ENCODE measurements around the gene GLMN.
"Not testable (repeated sequence)": the region's sequence is repeated elsewhere in the genome, so short reads cannot be mapped to it uniquely, and the experiment has no call there.

The GLMN gene

DNA sequence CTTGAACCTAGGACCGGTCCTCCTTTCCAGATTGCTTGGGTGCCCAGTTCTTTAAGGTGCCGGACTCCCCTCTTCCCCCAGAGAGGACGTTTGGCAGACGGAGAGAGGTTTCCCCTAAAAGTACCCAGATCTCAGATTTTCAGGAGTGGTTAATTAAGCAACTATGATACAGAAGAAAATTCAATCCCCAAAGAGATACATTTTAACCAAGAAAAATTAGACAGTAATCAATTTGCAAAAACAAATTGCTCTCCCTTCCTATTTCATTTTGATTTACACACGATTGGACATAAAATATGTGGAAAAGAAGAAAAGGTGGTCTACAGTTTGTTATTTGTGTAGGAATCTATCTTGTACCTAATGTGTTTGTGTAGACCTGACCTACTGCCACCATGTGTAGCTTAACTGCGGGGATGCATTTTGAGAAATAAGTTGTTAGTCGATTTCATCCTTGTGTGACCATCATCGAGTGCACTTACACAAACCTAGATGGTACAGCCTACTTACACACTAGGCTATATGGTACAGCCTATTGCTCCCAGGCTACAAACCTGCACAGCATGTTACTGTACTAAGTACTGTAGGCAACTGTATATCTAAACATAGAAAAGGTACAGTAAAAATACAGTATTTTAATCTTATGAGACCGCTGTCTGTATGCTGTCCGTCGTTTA, 827 bp upstream of the GLMN start:
- peak in 1 of 2 experiments; percentile 7 for DNase-seq

DNA sequence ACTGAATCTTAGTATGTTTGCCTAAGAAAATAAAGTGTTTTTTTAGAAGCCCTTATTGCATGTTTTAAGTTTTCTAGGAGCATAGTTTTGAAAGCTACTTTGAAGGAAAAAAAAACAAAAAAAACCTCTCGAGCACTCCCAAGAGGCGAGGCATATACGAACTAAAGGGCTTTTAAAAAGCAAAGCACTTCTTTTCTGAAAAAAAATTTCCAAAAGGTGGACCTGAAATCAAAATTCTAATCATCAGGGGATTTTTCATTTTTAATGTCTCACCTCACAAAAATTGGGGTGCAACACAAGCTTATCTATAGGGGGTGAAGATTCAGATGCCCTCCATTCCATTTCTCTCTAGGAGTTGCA, 594 bp downstream of the GLMN start:
- DNase-seq = no peak

DNA sequence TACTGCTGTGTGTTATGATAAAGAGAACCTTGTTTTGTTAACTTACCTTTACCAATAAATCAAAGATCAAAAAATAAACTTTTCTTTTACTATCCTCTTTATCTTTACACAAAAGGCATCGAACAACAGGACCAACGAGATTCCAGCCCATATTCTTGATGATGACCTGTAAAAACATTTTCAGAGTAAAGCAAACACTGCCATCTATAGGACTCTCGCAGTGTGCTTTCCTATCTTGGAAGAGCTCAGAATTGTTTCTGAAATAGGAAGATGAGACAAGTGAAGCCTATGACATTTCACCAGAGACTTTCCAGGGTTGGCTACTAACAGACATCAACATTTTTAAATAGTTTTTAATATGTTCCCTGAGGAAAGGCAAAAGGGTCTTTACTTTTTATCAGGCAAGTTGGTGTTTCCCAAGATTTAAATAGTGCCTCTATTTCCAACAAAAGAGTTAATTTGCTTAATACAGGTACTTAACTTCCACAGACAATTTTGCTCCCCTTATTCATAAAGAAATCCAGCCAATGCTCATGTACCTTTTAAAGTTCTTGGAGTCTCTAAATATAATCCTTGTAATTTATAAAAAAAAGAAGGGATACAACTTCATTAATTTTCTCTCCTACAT, 7.3 kb downstream of the GLMN start:
- peak; percentile 22 to 40 for DNase-seq

DNA sequence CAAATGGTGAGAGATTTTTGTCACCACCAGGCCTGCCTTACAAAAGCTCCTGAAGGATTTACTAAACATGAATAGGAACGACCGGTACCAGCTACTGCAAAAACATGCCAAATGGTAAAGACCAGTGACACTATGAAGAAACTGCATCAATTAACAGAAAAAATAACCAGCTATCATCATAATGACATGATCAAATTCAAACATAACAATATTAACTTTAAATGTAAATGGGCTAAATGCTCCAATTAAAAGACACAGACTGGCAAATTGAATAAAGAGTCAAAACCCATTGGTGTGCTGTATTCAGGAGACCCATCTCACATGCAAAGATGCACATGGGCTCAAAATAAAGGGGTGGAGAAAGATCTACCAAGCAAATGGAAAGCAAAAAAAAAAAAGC, 17.4 kb downstream of the GLMN start:
- DNase-seq = not testable (repeated sequence)

DNA sequence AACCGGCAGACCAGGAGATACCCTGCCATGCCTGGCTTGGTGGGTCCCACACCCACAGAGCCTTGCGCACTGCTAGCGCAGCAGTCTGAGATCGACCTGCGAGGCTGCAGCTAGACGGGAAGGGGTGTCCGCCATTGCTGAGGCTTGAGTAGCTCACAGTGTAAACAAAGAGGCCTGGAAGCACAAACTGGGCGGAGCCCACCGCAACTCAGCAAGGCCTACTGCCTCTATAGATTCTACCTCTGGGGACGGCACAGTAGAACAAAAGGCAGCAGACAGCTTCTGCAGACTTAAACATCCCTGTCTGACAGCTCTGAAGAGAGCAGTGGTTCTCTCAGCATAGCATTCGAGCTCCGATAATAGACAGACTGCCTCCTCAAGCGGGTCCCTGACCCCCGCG, 19.0 kb downstream of the GLMN start:
- DNase-seq = not testable (repeated sequence)

DNA sequence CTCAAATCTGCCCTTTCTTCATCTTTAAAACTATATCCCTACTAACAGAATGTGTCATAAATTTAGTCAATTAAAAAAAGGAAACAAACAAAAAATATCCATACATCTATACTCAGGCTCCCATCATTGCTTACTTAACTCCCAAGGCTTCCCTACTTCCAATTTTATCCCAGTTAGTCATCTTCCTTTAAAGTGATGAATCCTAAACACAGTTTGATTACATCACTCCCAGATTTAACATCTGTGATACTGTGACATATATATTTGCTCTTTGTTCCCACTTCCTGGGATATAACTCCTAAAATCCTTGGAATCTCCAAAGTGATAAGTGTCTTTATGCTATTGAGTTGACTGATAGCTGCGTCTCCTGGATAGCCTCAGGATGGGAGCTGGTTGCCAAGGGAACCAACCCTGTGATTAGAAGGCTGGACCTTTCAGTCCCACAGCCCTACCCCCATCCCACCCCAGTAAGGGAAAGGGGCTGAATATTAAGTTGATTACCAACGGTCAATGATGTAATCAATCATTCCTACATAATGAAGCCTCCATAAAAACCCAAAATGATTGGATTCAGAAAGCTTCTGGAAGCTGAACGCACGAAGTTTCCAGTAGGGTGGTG, 21.6 kb downstream of the GLMN start:
- DNase-seq = no peak

DNA sequence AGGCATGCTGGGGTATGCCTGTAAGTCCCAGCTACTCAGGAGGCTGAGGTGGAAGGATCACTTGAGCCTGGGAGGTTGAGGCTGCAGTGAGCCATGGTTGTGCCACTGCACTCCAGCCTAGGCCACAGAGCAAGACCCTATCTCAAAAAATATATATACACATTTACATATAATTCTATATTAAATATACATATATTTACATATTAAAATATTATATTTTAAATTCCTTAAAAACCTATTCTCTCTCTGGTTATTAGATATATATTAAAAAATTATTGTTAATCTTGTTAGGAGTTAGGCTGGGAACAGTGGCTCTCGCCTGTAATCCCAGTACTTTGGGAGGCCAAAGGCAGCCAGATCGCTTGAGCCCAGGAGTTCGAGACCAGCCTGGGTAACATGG, 22.7 kb downstream of the GLMN start:
- DNase-seq = no peak

DNA sequence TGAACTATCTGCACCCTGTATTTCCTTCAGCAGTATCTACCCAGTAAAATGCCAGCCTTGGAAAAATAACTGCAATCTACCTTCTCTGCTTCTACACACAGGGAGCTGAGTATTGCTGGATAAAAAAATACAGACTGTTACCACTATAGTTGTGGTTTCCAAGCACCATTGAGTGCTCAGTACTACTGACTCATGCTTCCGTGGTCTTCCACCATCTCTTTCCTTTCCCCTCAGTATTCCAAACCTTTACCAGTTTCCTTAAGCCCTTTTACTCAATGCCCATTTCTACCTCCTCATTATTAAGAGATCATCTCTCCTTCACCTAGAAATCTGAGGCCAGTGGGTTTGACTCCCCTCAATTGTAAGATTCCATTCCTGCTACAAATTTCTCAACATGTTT, 23.8 kb downstream of the GLMN start:
- no peak for DNase-seq

DNA sequence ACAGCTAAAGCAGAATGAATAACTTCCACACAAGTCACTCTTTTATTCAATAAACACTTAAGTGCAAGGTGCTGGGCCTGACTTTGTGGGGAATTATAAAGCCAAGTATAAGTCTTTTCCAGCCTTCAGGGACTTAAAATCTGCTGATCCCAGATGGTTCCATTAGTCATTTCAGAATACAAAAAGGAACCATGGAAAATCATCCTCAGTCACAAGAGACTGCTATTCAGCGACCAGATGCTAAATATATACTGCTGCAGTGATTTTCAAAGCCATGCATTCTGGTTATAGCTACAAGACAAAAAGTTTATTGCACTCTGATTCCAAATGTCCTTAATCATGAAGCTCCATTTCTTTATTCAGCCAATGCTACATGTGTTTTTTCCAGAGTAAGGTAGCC, 25.7 kb downstream of the GLMN start:
- DNase-seq = no peak

DNA sequence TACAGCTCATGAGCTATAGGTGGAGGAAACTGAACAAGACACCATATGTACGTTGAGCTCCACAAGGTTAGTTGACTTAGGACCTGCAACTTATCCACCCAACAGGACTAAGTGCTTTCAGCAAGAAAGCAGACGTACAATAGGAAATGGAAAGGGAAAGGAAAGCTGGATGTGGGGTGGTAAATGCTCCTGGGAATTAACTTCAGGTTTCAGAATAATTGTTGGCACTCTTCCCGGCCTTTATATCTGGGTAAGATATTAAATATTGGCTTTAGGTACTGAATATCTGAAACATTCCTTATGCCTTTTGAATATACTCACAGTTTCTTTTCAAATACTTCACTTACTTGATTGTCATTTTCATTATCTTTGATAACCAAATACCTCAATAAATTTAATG, 36.3 kb downstream of the GLMN start:
- no peak for DNase-seq

DNA sequence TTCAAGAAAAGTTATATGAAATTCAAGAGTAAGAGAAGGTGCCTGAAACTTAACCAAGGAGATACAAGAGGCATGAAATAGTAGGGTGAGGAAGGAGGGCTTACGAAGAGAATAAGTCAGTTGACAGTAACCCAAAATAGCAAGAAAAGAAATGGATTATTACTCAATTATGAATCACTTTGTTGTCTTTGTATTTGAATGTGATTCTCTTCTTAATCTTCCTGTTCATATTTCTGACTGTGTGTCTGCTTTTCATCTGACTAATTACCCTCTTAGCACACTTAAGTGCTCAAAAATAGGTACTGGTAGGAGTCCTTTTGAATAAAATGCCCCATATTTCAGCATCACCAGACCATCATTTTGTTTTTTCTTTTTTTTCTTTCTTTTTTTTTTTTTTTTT, 39.4 kb downstream of the GLMN start:
- no peak for DNase-seq

DNA sequence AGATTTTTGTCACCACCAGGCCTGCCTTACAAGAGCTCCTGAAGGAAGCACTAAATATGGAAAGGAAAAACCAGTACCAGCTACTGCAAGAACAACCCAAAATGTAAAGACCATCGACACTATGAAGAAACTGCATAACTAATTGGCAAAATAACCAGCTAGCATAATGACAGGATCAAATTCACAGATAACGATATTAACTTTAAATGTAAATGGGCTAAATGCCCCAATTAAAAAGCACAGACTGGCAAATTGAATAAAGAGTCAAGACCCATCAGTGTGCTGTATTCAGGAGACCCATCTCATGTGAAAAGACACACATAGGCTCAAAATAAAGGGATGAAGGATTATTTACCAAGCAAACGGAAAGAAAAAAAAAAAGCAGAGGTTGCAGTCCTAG, 44.1 kb downstream of the GLMN start:
- DNase-seq = not testable (repeated sequence)

DNA sequence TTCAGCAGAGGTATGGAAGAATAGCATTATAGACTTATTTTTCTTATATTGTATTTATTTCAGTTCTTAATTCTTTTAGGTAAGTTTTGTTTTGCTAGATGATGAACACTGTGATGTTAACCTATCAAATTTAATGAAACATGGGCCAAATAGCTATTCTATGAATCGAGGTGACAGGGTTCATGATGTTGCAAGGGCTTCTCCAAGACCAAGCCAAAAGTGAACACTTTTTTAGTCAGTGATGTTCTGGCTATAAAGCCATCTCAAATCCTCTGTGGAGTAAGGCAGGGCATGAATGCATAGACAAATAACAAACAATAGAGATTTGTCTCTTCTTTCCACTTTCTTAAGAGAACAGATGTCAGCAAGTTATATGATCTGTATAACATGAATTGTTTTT, 54.4 kb downstream of the GLMN start:
- no peak for DNase-seq

DNA sequence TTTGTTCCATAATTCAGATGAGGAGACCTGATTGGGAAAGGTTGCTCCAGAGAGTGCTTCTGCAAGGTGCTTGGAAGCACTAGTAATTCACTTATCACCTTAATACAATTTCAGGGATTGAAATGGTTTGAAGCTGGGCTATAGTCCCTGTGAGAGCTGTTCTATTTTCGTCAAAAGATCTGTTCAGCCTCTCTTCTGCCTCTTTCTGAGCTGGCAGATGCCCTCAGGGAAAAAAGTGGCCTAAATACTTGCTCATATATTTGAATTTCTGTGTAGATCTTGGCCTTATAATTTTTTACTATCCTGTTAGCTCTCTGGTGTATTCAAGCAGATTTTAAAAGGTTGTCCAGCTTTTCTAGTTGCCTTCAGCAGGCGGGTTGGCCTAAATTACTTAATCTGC, 58.8 kb downstream of the GLMN start:
- DNase-seq = no peak

DNA sequence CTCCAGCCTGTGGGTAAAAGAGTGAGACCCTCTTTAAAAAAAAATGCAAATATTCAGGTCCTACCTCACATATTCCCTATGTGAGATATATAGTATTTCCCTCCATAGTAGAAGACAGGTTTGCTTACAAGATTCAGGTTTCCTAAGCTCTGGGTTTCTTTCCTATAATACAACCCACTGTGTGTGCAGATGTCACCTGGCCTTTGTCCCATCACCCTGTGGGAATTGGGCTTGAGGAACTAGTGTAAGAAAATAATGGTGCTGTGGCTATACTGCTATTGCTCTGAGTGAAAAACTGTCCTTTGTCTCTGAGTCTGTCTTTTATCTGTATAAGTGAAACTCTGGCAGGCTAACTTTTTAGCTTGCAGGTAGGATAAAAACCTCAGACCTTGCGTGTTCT, 68.1 kb downstream of the GLMN start:
- no peak for DNase-seq

DNA sequence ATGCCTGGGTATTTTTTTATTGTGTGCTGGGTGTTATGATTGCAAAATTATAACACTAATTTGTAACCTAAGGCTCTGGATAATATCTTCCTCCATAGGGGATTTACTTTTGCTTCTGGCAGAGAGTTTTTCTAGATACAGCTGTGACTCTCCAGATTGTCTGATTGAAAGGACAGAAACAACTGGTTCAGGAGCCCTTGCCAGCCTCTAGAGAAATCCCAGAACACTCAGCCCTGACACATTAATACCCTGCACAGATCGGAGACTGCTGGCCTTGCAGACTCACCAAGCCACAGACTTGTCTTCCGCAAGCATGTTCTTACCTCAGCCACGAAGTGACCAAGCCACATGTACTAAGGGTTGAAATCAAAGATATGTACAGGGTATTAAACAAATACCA, 70.4 kb downstream of the GLMN start:
- DNase-seq = no peak

DNA sequence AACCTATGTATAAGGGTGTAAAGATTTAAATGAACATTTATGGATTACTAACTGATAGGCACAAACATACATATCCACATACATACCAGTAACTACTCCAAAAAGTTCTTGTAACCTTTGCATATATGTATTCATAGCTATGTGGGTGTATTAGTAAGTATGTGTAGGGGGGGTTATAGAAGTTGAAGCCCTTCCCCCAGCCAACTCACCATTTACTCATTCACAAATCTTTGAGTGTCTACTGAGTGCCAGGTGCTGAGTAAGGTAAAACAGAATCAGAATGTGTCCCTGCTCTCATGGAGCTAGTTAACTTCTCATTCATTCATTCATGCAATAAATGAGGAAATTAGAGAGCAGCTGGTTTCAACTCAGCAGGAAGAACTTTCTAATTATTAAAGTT, 79.8 kb downstream of the GLMN start:
- no peak for DNase-seq

DNA sequence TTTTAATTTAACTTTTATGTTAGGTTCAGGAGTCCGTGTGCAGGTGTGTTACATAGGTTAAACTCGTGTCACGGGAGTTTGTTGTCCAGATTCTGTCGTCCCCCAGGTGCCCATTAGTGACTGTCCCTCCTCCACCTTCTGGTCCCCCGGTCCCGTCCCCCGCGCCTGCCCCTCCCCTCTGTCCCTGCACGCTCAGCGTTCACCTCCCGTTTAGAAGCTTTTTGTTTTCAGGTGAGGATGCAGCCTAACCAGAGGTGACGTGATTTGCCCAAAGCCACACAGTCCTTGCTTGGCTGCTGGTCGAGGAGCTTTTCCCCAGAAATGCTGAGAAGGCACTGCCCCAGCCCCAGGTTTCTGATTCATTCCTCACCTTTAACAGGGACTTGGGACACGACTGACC, 80.2 kb downstream of the GLMN start:
- DNase-seq = no peak

DNA sequence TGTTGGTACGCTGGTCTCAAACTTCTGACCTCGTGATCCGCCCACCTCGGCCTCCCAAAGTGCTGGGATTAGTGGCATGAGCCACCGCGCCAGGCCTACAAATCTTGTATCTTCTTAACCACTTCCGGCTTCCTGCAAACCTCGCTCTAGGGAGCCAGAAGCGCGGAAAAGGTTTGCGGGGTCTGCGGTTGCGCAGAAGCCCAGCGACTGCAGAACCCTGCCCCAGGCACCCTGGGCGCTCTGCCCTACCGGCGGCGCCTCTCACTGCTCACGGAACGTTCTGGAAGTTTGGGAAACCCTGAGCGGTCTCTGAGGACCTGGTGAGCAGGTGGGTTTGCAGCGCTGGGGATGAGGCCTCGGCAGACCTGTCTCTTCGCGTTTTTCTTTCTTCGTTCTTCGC, 81.1 kb downstream of the GLMN start, which contains the start of gene C1orf146:
Gene C1orf146, plus strand, starts transcription at position 195 of the 400 bp plus-strand sequence. CDS start 13,506 bp downstream, outside the sequence.
- DNase-seq = no peak

DNA sequence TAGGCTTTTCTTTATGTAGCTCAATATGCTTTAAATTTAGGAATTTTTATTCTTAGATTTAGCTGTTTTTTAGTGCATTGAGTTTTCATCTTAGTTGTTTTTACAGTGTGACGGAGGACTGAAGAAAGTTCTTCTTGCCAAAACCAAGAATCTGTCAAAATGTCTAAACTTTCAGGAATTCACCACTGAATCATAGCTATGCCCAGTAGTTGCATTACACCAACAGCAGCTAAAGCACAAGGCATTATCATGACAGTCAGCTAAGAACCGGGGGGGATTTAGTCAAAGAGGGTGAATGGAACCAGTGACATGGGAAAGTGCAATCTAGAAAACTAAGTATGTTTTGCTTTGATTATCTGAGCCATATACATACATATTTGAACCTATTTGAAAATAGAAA, 87.6 kb downstream of the GLMN start:
- DNase-seq = no peak

DNA sequence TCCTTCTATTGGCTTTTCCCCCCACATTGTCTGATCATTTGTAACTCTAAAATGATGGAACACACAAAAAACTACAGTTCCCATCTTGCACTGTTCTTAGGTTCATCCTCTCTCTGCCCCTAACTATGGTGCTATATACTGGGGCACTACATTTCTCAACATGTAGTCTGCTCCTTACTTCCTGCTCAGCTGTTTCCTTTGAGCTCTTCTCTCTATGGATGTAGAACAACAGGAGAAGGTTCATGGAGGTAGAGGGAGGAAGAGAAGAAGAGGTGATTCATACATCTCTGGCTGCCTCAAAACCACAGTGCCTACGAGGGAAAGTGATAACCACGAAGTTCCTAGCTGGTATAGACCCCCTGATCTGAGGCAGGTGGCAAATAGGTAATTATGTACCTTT, 88.1 kb downstream of the GLMN start:
- no peak for DNase-seq

DNA sequence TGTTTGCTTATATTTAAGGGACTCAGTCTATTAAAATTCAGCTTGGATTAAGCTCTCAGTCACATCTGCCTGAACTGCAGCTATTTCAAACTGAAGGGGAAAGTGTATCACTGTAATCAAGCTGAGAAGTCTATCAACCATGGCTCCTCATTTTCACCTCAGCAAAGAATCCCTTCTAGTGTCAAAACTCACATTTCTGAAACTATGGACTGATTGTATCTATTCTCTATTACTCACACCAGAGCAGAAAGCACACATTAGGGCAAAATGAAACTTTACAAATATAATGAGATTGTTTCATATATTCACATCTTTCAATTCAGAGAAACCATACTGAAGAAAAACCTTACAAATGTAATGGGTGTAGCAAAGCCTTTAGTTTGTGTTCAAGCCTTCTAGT, 95.7 kb downstream of the GLMN start:
- DNase-seq = no peak

DNA sequence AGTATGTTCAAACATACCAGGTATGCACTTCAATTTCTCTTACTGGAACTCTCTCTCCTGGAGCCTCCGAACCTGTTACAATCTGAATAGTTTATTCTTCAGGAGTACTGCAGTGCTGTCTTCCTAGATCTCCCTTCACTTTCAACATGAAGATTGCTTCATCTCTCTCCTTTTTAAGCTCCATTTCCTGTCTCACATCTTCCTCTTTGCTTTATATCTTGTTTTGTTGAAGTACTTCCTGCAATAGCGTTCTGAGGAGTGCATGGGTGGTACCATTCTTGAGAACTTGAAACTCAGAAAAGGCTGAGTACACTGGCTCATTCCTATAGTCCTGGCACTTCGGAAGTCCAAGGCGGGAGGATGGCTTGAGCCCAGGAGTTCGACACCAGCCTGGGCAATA, 96.8 kb downstream of the GLMN start:
- no peak for DNase-seq

All from NCI-H2081 (cell line).